Ectodermal cell (in vitro differentiated cells): ENCODE results near the gene PI4KB.

Source experiments
- H3K27ac ChIP-seq: 2 replicates; pipeline ENCODE4 v1.7.0; 2013; ENCODE audit warnings: mild to moderate bottlenecking, low read depth, low read length; ENCODE audit not compliant: insufficient read depth, poor library complexity, severe bottlenecking
- H3K27me3 ChIP-seq: 2 replicates; pipeline ENCODE4 v1.7.0; 2013; ENCODE audit warnings: mild to moderate bottlenecking, low read length; ENCODE audit not compliant: insufficient read depth, control insufficient read depth, poor library complexity, severe bottlenecking
- H3K36me3 ChIP-seq: one replicate; pipeline ENCODE4 v1.7.0; 2013; ENCODE audit warnings: low read length; ENCODE audit not compliant: control insufficient read depth, insufficient read depth
- H3K4me1 ChIP-seq: one replicate; pipeline ENCODE4 v1.7.0; 2013; ENCODE audit warnings: low read length; ENCODE audit not compliant: control insufficient read depth, insufficient read depth
- H3K4me3 ChIP-seq: 2 replicates; pipeline ENCODE4 v1.7.0; 2013; ENCODE audit warnings: low read depth, low read length, control low read depth; ENCODE audit not compliant: insufficient read depth
- H3K9me3 ChIP-seq: 2 replicates; pipeline ENCODE4 v1.7.0; 2013; ENCODE audit warnings: mild to moderate bottlenecking, low read length, moderate library complexity; ENCODE audit not compliant: control insufficient read depth
- WGBS, 2 experiments: methylation state at CpG; one replicate each; pipeline ENCODE4 v1.1.7; 2013; ENCODE audit warnings: missing lambda C conversion rate in 2 of 2; 5-methylcytosine and 5-hydroxymethylcytosine counted together

PI4KB gene

GRCh38 chr1:151346082-151346768 lies 19.0 kb upstream of the PI4KB start:
- Histone ChIP-seq H3K36me3 (peaks cover 30% of the 10 kb centered on the region), H3K27me3 (no peaks in the 10 kb centered on the region), H3K4me3 (peak overlapping the region; percentile 69), H3K27ac (peak overlapping the region; percentile 100), H3K9me3 (no peaks in the 10 kb centered on the region), H3K4me1 (peaks cover 6% of the 10 kb centered on the region)
- 51 to 54% methylated on average over 7 of the region's 7 CpGs for WGBS, 2 experiments

- peaks cover 6% of the 10 kb centered on the region for H3K4me1 ChIP-seq
- H3K36me3 ChIP-seq = peaks cover 30% of the 10 kb centered on the region
- no peaks in the 10 kb centered on the region for H3K9me3 ChIP-seq
- WGBS, 2 experiments = 97 to 98% methylated on average over 6 of the region's 6 CpGs
- no peak overlapping the region for H3K27ac ChIP-seq
- H3K4me3 ChIP-seq = no peak overlapping the region
- H3K27me3 ChIP-seq = no peaks in the 10 kb centered on the region
Measured at GRCh38 chr1:151344291-151344690, 17.1 kb upstream of the PI4KB start.

GRCh38 chr1:151343587-151343986 lies 16.4 kb upstream of the PI4KB start:
- no peaks in the 10 kb centered on the region for H3K27me3 ChIP-seq
- WGBS, 2 experiments = 83 to 88% methylated on average over 9 of the region's 9 CpGs
- no peak overlapping the region for H3K27ac ChIP-seq
- no peaks in the 10 kb centered on the region for H3K9me3 ChIP-seq
- H3K4me3 ChIP-seq = no peak overlapping the region
- peaks cover 6% of the 10 kb centered on the region for H3K4me1 ChIP-seq
- peaks cover 30% of the 10 kb centered on the region for H3K36me3 ChIP-seq

GRCh38 chr1:151342569-151342968 lies 15.4 kb upstream of the PI4KB start:
- H3K4me3 ChIP-seq = no peak overlapping the region
- H3K4me1 ChIP-seq = peaks cover under 1% of the 10 kb centered on the region
- no peaks in the 10 kb centered on the region for H3K9me3 ChIP-seq
- no peak overlapping the region for H3K27ac ChIP-seq
- H3K27me3 ChIP-seq = no peaks in the 10 kb centered on the region
- 95 to 96% methylated on average over 6 of the region's 6 CpGs for WGBS, 2 experiments
- H3K36me3 ChIP-seq = peaks cover 30% of the 10 kb centered on the region

- Histone ChIP-seq H3K36me3 (peaks cover 30% of the 10 kb centered on the region), H3K9me3 (no peaks in the 10 kb centered on the region), H3K4me1 (no peaks in the 10 kb centered on the region), H3K27me3 (no peaks in the 10 kb centered on the region), H3K4me3 (no peak overlapping the region), H3K27ac (no peak overlapping the region)
- 95 to 100% methylated on average over 2 of the region's 2 CpGs for WGBS, 2 experiments
Measured at GRCh38 chr1:151342021-151342420, 14.8 kb upstream of the PI4KB start.

GRCh38 chr1:151340870-151341754 lies 13.9 kb upstream of the PI4KB start:
- Histone ChIP-seq H3K4me1 (no peaks in the 10 kb centered on the region), H3K27ac (peak overlapping the region; percentile 60), H3K9me3 (no peaks in the 10 kb centered on the region)

GRCh38 chr1:151336556-151336955 lies 9.3 kb upstream of the PI4KB start:
- Histone ChIP-seq H3K36me3 (no peaks in the 10 kb centered on the region), H3K4me1 (no peaks in the 10 kb centered on the region), H3K9me3 (no peaks in the 10 kb centered on the region), H3K4me3 (no peak overlapping the region), H3K27ac (no peak overlapping the region), H3K27me3 (no peaks in the 10 kb centered on the region)
- 82 to 97% methylated on average over 2 to 3 of the region's 3 CpGs for WGBS, 2 experiments

More at GRCh38 chr1:151340870-151341754, 13.9 kb upstream of the PI4KB start:
- Histone ChIP-seq H3K4me3 (no peak overlapping the region), H3K27me3 (no peaks in the 10 kb centered on the region), H3K36me3 (peaks cover 30% of the 10 kb centered on the region)
- WGBS, 2 experiments = 51 to 53% methylated on average over 7 of the region's 7 CpGs

- Histone ChIP-seq H3K4me1 (no peaks in the 10 kb centered on the region), H3K9me3 (no peaks in the 10 kb centered on the region), H3K27me3 (no peaks in the 10 kb centered on the region), H3K4me3 (no peak overlapping the region), H3K36me3 (no peaks in the 10 kb centered on the region), H3K27ac (no peak overlapping the region)
- 94 to 96% methylated on average over 4 to 5 of the region's 5 CpGs for WGBS, 2 experiments
Measured at GRCh38 chr1:151334822-151335221, 7.6 kb upstream of the PI4KB start.

GRCh38 chr1:151327903-151328674 lies 873 bp upstream of the PI4KB start:
- Histone ChIP-seq H3K9me3 (no peaks in the 10 kb centered on the region), H3K4me3 (peak overlapping the region; percentile 66), H3K27me3 (no peaks in the 10 kb centered on the region), H3K27ac (peak overlapping the region; percentile 54), H3K36me3 (peaks cover 8% of the 10 kb centered on the region), H3K4me1 (peaks cover 11% of the 10 kb centered on the region)
- 46 to 50% methylated on average over 34 of the region's 34 CpGs for WGBS, 2 experiments
